Peyer's patch (tissue), 4 donors: ENCODE results near the gene METRNL.

Source experiments
- CTCF ChIP-seq, 6 experiments: fragments of 450-650 bp in 4 of 6; fragments of 200-600 bp in 2 of 6; sonication (generic) in 1 of 6; IDR thresholded peaks; one replicate each; pipeline ENCODE4 v1.5.1; 2017 to 2019; ENCODE audit warnings: antibody characterized with exemption in 6 of 6, mild to moderate bottlenecking in 3 of 6, moderate library complexity in 1 of 6
- POLR2A ChIP-seq, 2 donors: fragments of 450-650 bp; IDR thresholded peaks; one replicate each; pipeline ENCODE4 v1.5.1; 2017; ENCODE audit warnings: antibody characterized with exemption in 2 of 2, mild to moderate bottlenecking in 2 of 2, moderate library complexity in 2 of 2

- TF ChIP-seq POLR2A (IDR thresholded peaks at IDR 0.05), result no peak
- no peak for TF ChIP-seq CTCF (IDR thresholded peaks at IDR 0.05)
Observed at GRCh38 chr17:83108709-83109108, 29.3 kb downstream of the METRNL start.
